ENCODE data around the gene IQSEC1. TPM values are rescaled to one million over a fixed set of nuclear protein-coding genes. Genes with fewer than 3 reads are reported as not detected.

IQSEC1 gene
- total RNA-seq, 1 donor from 2014 or later: 29.5 TPM

DNA sequence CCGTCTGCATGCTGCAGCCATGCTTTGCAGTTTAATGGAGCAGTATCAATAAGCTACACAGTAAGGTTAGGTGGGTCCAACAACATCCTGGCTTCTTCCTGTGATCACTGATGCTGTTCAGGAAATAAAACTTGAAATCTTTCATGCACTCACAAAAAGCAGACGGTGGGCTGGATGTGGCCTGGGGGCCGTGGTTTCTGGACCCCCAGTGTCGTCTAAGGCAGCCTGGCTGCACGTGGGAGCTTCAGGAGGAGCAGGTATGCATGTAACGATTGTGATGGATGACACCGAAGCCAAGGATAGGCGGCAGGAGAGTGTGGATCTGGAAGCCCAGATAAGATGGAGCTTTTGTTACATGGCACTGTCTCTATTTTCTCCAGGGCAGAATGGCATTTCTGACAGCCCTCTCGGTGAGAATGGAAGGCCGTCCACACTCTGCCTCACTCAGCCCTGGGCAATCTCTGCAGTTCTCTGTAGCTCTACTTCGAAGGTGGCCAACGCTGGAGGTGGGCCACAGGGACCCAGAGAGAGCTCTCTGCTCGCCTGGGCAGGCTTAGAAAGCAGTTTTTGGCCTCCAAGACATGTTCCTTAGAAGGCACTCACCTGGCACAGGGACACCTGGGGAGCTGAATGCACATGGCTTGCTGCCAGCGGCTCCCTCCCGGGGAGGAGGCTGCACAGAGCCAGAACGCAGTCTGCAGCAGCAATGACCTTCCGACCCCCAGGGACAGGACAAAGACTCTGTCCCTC lies 46.4 kb upstream of the IQSEC1 start:
- no peak for TF ChIP-seq EZH2 (IDR thresholded peaks at IDR 0.05; ENCODE audit: insufficient read depth, low read length)
- TF ChIP-seq, protein P1, sequence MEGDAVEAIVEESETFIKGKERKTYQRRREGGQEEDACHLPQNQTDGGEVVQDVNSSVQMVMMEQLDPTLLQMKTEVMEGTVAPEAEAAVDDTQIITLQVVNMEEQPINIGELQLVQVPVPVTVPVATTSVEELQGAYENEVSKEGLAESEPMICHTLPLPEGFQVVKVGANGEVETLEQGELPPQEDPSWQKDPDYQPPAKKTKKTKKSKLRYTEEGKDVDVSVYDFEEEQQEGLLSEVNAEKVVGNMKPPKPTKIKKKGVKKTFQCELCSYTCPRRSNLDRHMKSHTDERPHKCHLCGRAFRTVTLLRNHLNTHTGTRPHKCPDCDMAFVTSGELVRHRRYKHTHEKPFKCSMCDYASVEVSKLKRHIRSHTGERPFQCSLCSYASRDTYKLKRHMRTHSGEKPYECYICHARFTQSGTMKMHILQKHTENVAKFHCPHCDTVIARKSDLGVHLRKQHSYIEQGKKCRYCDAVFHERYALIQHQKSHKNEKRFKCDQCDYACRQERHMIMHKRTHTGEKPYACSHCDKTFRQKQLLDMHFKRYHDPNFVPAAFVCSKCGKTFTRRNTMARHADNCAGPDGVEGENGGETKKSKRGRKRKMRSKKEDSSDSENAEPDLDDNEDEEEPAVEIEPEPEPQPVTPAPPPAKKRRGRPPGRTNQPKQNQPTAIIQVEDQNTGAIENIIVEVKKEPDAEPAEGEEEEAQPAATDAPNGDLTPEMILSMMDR (IDR thresholded peaks at IDR 0.05; ENCODE audit: insufficient read depth, low read depth, low read length): no peak
- no peak overlapping the region for H3K27ac ChIP-seq (ENCODE audit: low read depth, low read length)
- H3K27ac Mint-ChIP-seq (ENCODE audit: unreplicated experiment): no peak overlapping the region
- FAIRE-seq (no peak), DNase-seq (ENCODE audit: low read depth) (no peak)
- no peak overlapping the region for H3K4me3 ChIP-seq (ENCODE audit: insufficient read depth, low read depth, low read length)
- no peak overlapping the region for H3K4me2 ChIP-seq (ENCODE audit: low read length)
- H3K9me3 ChIP-seq (ENCODE audit: insufficient read depth, low read depth, low read length): no peaks in the 10 kb centered on the region
- no peaks in the 10 kb centered on the region for H3K79me2 ChIP-seq (ENCODE audit: insufficient read depth, low read length)
- no peaks in the 10 kb centered on the region for H3K9me3 Mint-ChIP-seq (ENCODE audit: unreplicated experiment)
- H3K36me3 ChIP-seq (ENCODE audit: insufficient read depth, low read length): no peaks in the 10 kb centered on the region
- H3K36me3 Mint-ChIP-seq (ENCODE audit: low read depth, unreplicated experiment): peaks cover 2% of the 10 kb centered on the region
- H3K4me1 Mint-ChIP-seq (ENCODE audit: low read depth, unreplicated experiment): no peaks in the 10 kb centered on the region
- H2AFZ ChIP-seq (ENCODE audit: low read depth, low read length): no peak overlapping the region
- H3K27me3 Mint-ChIP-seq (ENCODE audit: low read depth, unreplicated experiment): peaks cover 46% of the 10 kb centered on the region
- H3K4me3 Mint-ChIP-seq (ENCODE audit: unreplicated experiment): no peak overlapping the region
- no peaks in the 10 kb centered on the region for H4K20me1 ChIP-seq (ENCODE audit: insufficient read depth, low read length)
- H3K9ac ChIP-seq (ENCODE audit: low read length): no peak overlapping the region
- H3K27me3 ChIP-seq (ENCODE audit: insufficient read depth, low read length): no peaks in the 10 kb centered on the region
- no peaks in the 10 kb centered on the region for H3K4me1 ChIP-seq (ENCODE audit: insufficient read depth, low read length)

DNA sequence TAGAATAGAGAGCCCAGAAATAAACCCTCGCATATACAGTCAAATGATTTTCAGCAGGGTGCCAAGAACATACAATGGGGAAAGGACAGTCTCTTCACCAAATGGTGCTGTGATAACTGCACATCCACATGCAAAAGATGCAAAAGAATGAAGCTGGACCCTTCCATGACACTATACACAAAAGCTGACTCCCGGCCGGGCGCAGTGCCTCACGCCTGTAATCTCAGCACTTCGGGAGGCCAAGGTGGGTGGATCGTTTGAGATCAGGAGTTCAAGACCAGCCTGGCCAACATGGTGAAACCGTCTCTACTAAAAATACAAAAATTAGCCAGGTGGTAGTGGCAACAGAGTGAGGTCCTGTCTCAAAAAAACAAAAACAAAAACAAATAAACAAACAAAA lies 43.2 kb upstream of the IQSEC1 start:
- no peaks in the 10 kb centered on the region for H4K20me1 ChIP-seq (ENCODE audit: insufficient read depth, low read length)
- TF ChIP-seq, protein P1 (IDR thresholded peaks at IDR 0.05; ENCODE audit: insufficient read depth, low read depth, low read length): no peak
- TF ChIP-seq EZH2 (IDR thresholded peaks at IDR 0.05; ENCODE audit: insufficient read depth, low read length): no peak
- H2AFZ ChIP-seq (ENCODE audit: low read depth, low read length): no peak overlapping the region
- no peak overlapping the region for H3K9ac ChIP-seq (ENCODE audit: low read length)
- H3K27me3 ChIP-seq (ENCODE audit: insufficient read depth, low read length): no peaks in the 10 kb centered on the region
- Mint-ChIP-seq H3K36me3 (ENCODE audit: low read depth, unreplicated experiment) (peaks cover 2% of the 10 kb centered on the region), H3K4me3 (ENCODE audit: unreplicated experiment) (no peak overlapping the region), H3K27me3 (ENCODE audit: low read depth, unreplicated experiment) (peaks cover 44% of the 10 kb centered on the region), H3K9me3 (ENCODE audit: unreplicated experiment) (no peaks in the 10 kb centered on the region), H3K4me1 (ENCODE audit: low read depth, unreplicated experiment) (no peaks in the 10 kb centered on the region), H3K27ac (ENCODE audit: unreplicated experiment) (no peak overlapping the region)
- H3K9me3 ChIP-seq (ENCODE audit: insufficient read depth, low read depth, low read length): no peaks in the 10 kb centered on the region
- FAIRE-seq: no peak
- no peaks in the 10 kb centered on the region for H3K36me3 ChIP-seq (ENCODE audit: insufficient read depth, low read length)
- no peaks in the 10 kb centered on the region for H3K4me1 ChIP-seq (ENCODE audit: insufficient read depth, low read length)
- H3K79me2 ChIP-seq (ENCODE audit: insufficient read depth, low read length): no peaks in the 10 kb centered on the region
- H3K4me2 ChIP-seq (ENCODE audit: low read length): no peak overlapping the region
- H3K4me3 ChIP-seq (ENCODE audit: insufficient read depth, low read depth, low read length): no peak overlapping the region
- no peak overlapping the region for H3K27ac ChIP-seq (ENCODE audit: low read depth, low read length)
- no peak for DNase-seq (ENCODE audit: low read depth)

DNA sequence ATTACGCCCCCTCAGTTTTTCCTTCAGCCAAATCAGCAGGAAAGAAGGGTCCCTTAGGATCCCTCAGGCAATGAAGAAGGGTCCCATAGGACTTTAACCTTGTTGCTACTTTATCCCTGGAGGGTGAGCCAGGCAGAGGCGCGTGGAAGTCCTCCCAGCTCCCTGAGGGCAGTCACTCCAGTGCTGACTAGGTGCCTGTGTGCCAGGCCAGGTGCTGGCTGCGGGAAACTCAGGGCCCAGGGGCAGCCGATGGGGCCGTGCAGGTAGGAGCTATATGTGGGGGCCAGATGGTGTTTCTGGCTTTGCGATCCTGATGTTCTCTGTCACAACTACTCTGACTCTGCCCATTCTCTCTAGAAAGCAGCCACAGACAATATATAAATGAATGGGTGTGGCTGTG lies 42.8 kb upstream of the IQSEC1 start:
- H3K27me3 Mint-ChIP-seq (ENCODE audit: low read depth, unreplicated experiment): peaks cover 42% of the 10 kb centered on the region
- no peaks in the 10 kb centered on the region for H3K9me3 Mint-ChIP-seq (ENCODE audit: unreplicated experiment)
- H3K27ac Mint-ChIP-seq (ENCODE audit: unreplicated experiment): no peak overlapping the region
- H3K4me1 Mint-ChIP-seq (ENCODE audit: low read depth, unreplicated experiment): no peaks in the 10 kb centered on the region
- H3K4me1 ChIP-seq (ENCODE audit: insufficient read depth, low read length): no peaks in the 10 kb centered on the region
- H3K4me3 Mint-ChIP-seq (ENCODE audit: unreplicated experiment): no peak overlapping the region
- no peaks in the 10 kb centered on the region for H4K20me1 ChIP-seq (ENCODE audit: insufficient read depth, low read length)
- DNase-seq (ENCODE audit: low read depth): no peak
- H3K9ac ChIP-seq (ENCODE audit: low read length): no peak overlapping the region
- H2AFZ ChIP-seq (ENCODE audit: low read depth, low read length): no peak overlapping the region
- H3K36me3 ChIP-seq (ENCODE audit: insufficient read depth, low read length): no peaks in the 10 kb centered on the region
- H3K9me3 ChIP-seq (ENCODE audit: insufficient read depth, low read depth, low read length): no peaks in the 10 kb centered on the region
- H3K27ac ChIP-seq (ENCODE audit: low read depth, low read length): no peak overlapping the region
- no peak overlapping the region for H3K4me2 ChIP-seq (ENCODE audit: low read length)
- FAIRE-seq: no peak
- no peak overlapping the region for H3K4me3 ChIP-seq (ENCODE audit: insufficient read depth, low read depth, low read length)
- peaks cover 2% of the 10 kb centered on the region for H3K36me3 Mint-ChIP-seq (ENCODE audit: low read depth, unreplicated experiment)
- no peaks in the 10 kb centered on the region for H3K27me3 ChIP-seq (ENCODE audit: insufficient read depth, low read length)
- no peaks in the 10 kb centered on the region for H3K79me2 ChIP-seq (ENCODE audit: insufficient read depth, low read length)
- no peak for TF ChIP-seq EZH2 (IDR thresholded peaks at IDR 0.05; ENCODE audit: insufficient read depth, low read length)
- TF ChIP-seq, protein P1 (IDR thresholded peaks at IDR 0.05; ENCODE audit: insufficient read depth, low read depth, low read length): no peak
